Activated CD4-positive, alpha-beta T cell treated with anti-CD3 and anti-CD28 coated beads, Interleukin-10, Interleukin-2, amounts not matched to agents 100 ng/mL and 50 ng/mL, durations not matched to agents 16 hours and 8 hours (primary cell): Measurements from ENCODE around the gene TBC1D4.

ENCODE experiments used
- DNase-seq: peaks from one replicate; pipeline ENCODE4 v3.0.0-alpha.2; 2020

Gene TBC1D4

GRCh38 chr13:75485286-75486062 is 3.5 kb upstream of the TBC1D4 start:
- peak; percentile 34 for DNase-seq

- no peak for DNase-seq
Measured at GRCh38 chr13:75482820-75483079, 781 bp upstream of the TBC1D4 start.

GRCh38 chr13:75481176-75482069 is 546 bp downstream of the TBC1D4 start:
- DNase-seq: peak; percentile 17

GRCh38 chr13:75480671-75481175 is 1.2 kb downstream of the TBC1D4 start:
- DNase-seq: peak; percentile 58

- no peak for DNase-seq
Measured at GRCh38 chr13:75479102-75479740, 2.7 kb downstream of the TBC1D4 start.

GRCh38 chr13:75478659-75479058 is 3.3 kb downstream of the TBC1D4 start:
- no peak for DNase-seq

- no peak for DNase-seq
Measured at GRCh38 chr13:75474956-75475355, 7.0 kb downstream of the TBC1D4 start.

- no peak for DNase-seq
Measured at GRCh38 chr13:75473468-75473867, 8.5 kb downstream of the TBC1D4 start.

GRCh38 chr13:75470676-75471075 is 11.3 kb downstream of the TBC1D4 start:
- DNase-seq: no peak

GRCh38 chr13:75469047-75469446 is 12.9 kb downstream of the TBC1D4 start:
- no peak for DNase-seq

GRCh38 chr13:75468602-75469001 is 13.4 kb downstream of the TBC1D4 start:
- no peak for DNase-seq

GRCh38 chr13:75468098-75468497 is 13.9 kb downstream of the TBC1D4 start:
- DNase-seq: no peak

- DNase-seq: no peak
Measured at GRCh38 chr13:75467040-75467728, 14.8 kb downstream of the TBC1D4 start.

- no peak for DNase-seq
Measured at GRCh38 chr13:75465236-75465635, 16.7 kb downstream of the TBC1D4 start.

GRCh38 chr13:75461314-75461713 is 20.7 kb downstream of the TBC1D4 start:
- no peak for DNase-seq

- DNase-seq: no peak
Measured at GRCh38 chr13:75460644-75461043, 21.3 kb downstream of the TBC1D4 start.

- DNase-seq: no peak
Measured at GRCh38 chr13:75458696-75459422, 23.1 kb downstream of the TBC1D4 start.

- DNase-seq: no peak
Measured at GRCh38 chr13:75455962-75456361, 26.0 kb downstream of the TBC1D4 start.

- DNase-seq: no peak
Measured at GRCh38 chr13:75454497-75454896, 27.5 kb downstream of the TBC1D4 start.

GRCh38 chr13:75452564-75452963 is 29.4 kb downstream of the TBC1D4 start:
- DNase-seq: no peak

GRCh38 chr13:75447493-75447892 is 34.5 kb downstream of the TBC1D4 start:
- no peak for DNase-seq

GRCh38 chr13:75446874-75447273 is 35.1 kb downstream of the TBC1D4 start:
- DNase-seq: no peak
